Measurements from ENCODE around the gene FASTKD1. TPM values are rescaled to one million over a fixed set of nuclear protein-coding genes. Genes with fewer than 3 reads are reported as not detected.
"Not testable (repeated sequence)": the region's sequence is repeated elsewhere in the genome, so short reads cannot be mapped to it uniquely, and the experiment has no call there.

FASTKD1 gene
- total and polyA plus RNA-seq, 7 donors, result 15.1 to 40.8 (median 18.9) TPM

DNA sequence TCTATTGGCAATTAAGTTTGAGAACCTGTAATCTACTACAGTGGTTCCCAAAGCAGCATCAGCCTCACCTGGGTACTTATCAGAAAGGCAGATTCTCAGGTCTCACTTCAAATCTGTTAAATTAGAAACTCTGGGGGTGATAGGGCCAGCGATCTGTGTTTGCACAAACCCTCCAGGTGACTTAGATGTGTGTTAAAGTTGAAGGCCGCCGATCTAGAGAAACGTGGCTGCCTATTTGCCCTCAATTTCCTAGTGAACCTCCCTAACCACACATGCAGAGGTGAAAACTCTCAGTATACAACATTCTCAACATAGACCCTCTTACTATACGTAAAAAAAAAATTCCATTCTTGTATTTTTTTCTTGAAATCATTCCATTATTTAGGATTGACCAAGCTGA is 50.0 kb downstream of the FASTKD1 start:
- peaks cover 0 to 14% (median 0%) of the 10 kb centered on the region in 4 donors for H3K36me3 ChIP-seq
- H3K27me3 ChIP-seq, result no peaks in the 10 kb centered on the region
- intact Hi-C loops (cut with DNase I), result loop anchor here (10.0 kb wide), 1 partner anchor 401 kb away; no protein-coding TSS in a partner anchor
- DNase-seq, result no peak
- TF ChIP-seq POLR2A (IDR thresholded peaks at IDR 0.05) (no peak), POLR2AphosphoS5 (IDR thresholded peaks at IDR 0.05) (no peak), EP300 (IDR thresholded peaks at IDR 0.05) (no peak)
- TF ChIP-seq, protein P1, sequence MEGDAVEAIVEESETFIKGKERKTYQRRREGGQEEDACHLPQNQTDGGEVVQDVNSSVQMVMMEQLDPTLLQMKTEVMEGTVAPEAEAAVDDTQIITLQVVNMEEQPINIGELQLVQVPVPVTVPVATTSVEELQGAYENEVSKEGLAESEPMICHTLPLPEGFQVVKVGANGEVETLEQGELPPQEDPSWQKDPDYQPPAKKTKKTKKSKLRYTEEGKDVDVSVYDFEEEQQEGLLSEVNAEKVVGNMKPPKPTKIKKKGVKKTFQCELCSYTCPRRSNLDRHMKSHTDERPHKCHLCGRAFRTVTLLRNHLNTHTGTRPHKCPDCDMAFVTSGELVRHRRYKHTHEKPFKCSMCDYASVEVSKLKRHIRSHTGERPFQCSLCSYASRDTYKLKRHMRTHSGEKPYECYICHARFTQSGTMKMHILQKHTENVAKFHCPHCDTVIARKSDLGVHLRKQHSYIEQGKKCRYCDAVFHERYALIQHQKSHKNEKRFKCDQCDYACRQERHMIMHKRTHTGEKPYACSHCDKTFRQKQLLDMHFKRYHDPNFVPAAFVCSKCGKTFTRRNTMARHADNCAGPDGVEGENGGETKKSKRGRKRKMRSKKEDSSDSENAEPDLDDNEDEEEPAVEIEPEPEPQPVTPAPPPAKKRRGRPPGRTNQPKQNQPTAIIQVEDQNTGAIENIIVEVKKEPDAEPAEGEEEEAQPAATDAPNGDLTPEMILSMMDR (IDR thresholded peaks at IDR 0.05), result no peak
- H3K4me1 ChIP-seq, result no peaks in the 10 kb centered on the region
- H3K27ac ChIP-seq, result no peak overlapping the region
- H3K9me3 ChIP-seq, result no peaks in the 10 kb centered on the region
- WGBS, 2 donors, result 59 to 62% methylated on average over 5 of the region's 5 CpGs
- H3K4me3 ChIP-seq, result no peak overlapping the region

DNA sequence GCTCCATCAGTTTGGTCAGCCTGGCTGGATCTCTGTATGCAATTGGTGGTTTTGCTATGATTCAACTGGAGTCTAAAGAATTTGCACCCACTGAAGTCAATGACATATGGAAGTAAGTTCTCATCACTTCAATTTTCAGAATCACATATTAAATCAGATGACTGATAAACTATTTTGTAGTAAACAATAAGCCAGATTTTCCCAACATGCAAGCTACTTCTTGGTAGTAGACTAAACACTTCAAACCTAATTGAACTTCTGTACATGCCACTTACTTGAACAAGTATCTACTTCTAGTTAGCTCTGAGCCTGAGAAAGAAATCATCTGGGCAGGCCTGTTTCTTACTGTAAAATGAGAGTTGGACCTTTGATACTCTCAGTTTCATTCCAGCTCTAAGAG is 52.8 kb downstream of the FASTKD1 start:
- TF ChIP-seq POLR2AphosphoS5 (IDR thresholded peaks at IDR 0.05), result no peak
- TF ChIP-seq POLR2A (IDR thresholded peaks at IDR 0.05), result no peak
- TF ChIP-seq EP300 (IDR thresholded peaks at IDR 0.05), result no peak
- TF ChIP-seq, protein P1 (IDR thresholded peaks at IDR 0.05), result no peak
- Histone ChIP-seq H3K36me3 (peaks cover 0 to 7% (median 1%) of the 10 kb centered on the region in 4 donors), H3K9me3 (no peaks in the 10 kb centered on the region), H3K27me3 (no peaks in the 10 kb centered on the region), H3K27ac (no peak overlapping the region), H3K4me3 (no peak overlapping the region), H3K4me1 (no peaks in the 10 kb centered on the region)
- no peak for DNase-seq
- intact Hi-C loops (cut with DNase I), result loop anchor here (10.0 kb wide), 1 partner anchor 404 kb away; no protein-coding TSS in a partner anchor

DNA sequence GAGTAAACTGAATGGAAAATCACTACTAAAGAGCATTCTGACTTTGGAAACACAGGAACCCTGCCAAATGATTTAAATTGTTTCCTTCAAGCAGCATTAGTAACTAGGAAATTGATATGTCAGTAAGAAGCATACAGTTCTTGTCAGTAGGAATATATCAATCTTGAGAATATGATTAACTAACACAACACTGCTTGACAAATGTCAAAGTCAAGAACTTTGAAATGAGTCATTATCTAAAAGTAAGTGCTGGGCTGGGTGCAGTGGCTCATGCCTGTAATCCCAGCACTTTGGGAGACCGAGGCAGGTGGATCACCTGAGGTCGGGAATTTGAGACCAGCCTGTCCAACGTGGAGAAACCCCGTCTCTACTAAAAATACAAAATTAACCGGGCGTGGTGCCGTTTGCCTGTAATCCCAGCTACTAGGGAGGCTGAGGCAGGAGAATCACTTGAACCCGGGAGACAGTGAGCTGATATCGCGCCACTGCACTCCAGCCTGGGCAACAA is 57.1 kb downstream of the FASTKD1 start:
- H3K36me3 ChIP-seq; H3K27ac ChIP-seq; intact Hi-C loops (cut with DNase I); H3K4me3 ChIP-seq; H3K9me3 ChIP-seq; DNase-seq; H3K27me3 ChIP-seq: not testable (repeated sequence)
- peaks cover 0 to 12% (median 5%) of the 10 kb centered on the region in 4 donors for H3K4me1 ChIP-seq
- 96% methylated on average over 10 of the region's 10 CpGs for WGBS, 2 donors

DNA sequence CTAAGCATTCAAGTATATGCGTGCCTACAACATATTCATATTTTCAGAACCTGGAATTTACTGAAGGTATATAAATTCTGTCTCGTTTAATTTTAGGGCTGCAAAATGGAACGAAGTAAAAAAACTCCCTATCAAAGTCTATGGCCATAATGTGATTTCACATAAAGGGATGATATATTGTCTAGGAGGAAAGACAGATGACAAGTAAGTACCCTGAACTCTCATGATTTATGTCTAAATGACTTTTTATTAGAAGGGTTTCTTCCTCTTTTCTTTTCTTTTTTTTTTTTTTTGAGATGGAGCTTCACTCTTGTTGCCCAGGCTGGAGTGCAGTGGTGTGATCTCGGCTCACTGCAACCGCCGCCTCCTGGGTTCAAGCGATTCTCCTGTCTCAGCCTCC is 58.9 kb downstream of the FASTKD1 start:
- H3K27me3 ChIP-seq; H3K27ac ChIP-seq; DNase-seq; H3K4me3 ChIP-seq; H3K9me3 ChIP-seq; H3K36me3 ChIP-seq; intact Hi-C loops (cut with DNase I): not testable (repeated sequence)
- 87 to 90% methylated on average over 7 of the region's 7 CpGs for WGBS, 2 donors
- peaks cover 0 to 19% (median 6%) of the 10 kb centered on the region in 4 donors for H3K4me1 ChIP-seq

DNA sequence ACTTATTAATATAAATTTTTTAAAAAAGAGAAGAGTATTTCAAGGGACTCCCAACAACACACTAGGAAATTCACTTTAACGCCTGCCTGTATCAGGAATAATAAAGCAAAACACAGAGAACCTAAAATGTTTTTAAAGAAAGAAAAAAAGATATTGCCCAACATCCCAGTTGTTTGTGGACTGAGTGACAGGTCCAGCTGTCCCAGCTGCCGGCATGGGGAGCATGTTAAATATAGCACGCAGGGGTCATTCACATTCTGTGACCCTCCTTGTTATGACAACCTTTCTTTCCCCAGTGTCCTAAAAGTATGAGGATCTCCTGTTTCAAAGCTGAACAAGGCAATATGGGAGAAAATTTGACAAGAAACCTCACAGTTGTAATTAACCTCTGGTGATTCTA is 59.7 kb downstream of the FASTKD1 start:
- no peaks in the 10 kb centered on the region for H3K27me3 ChIP-seq
- no peaks in the 10 kb centered on the region for H3K9me3 ChIP-seq
- H3K27ac ChIP-seq, result no peak overlapping the region
- WGBS, 2 donors, result 84 to 86% methylated on average over 3 of the region's 3 CpGs
- intact Hi-C loops (cut with DNase I), result no loop called here
- TF ChIP-seq POLR2AphosphoS5 (IDR thresholded peaks at IDR 0.05), result no peak
- TF ChIP-seq EP300 (IDR thresholded peaks at IDR 0.05), result no peak
- no peak for TF ChIP-seq POLR2A (IDR thresholded peaks at IDR 0.05)
- TF ChIP-seq, protein P1 (IDR thresholded peaks at IDR 0.05), result no peak
- H3K36me3 ChIP-seq, result peaks cover 0 to 3% (median 1%) of the 10 kb centered on the region in 4 donors
- peaks cover 0 to 28% (median 13%) of the 10 kb centered on the region in 4 donors for H3K4me1 ChIP-seq
- no peak for DNase-seq
- no peak overlapping the region for H3K4me3 ChIP-seq

DNA sequence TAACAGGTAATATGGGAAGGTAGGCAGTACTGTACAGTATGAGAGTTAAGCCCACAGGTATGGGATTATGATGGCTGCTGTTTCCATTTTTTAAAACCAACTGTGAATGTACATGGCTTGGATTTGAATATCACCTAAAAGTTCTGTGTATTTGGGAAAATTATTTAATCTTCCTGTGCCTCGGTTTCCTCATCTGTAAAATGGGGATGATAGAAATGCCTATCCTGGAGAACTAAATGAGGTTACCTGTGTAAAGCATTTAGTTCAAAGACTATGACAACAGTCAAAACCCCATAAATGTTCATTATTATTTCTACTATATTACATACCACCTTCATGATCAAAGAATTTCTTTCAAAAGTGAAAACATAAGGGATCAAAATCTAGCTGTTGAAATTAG is 60.6 kb downstream of the FASTKD1 start:
- no peaks in the 10 kb centered on the region for H3K9me3 ChIP-seq
- 97 to 98% methylated on average over 1 of the region's 1 CpG for WGBS, 2 donors
- H3K27me3 ChIP-seq, result no peaks in the 10 kb centered on the region
- H3K36me3 ChIP-seq, result no peaks in the 10 kb centered on the region
- no peak for TF ChIP-seq POLR2A (IDR thresholded peaks at IDR 0.05)
- peaks cover 0 to 29% (median 13%) of the 10 kb centered on the region in 4 donors for H3K4me1 ChIP-seq
- intact Hi-C loops (cut with DNase I), result no loop called here
- no peak overlapping the region for H3K4me3 ChIP-seq
- no peak overlapping the region for H3K27ac ChIP-seq
- DNase-seq, result no peak
